ENCODE results near the gene INSIG1.

Gene INSIG1

DNA sequence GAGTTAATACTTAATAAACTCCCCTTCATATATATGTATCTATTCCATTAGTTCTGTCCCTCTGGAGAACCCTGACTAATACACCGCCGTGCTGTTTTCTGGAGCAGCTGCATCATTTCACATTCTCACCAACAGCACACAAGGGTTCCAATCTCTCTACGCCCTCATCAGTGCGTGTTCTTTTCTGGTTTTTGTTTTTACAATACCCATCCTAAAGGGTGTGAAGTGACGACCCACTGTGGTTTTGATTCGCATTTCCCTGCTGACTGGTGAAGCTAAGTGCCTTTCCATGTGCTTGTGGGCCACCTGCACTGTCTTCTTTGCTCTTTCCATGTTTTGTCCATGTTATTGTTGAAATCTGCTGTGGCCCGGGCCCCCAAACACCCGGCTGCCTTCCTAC, 11.0 kb upstream of the INSIG1 start:
- DNase-seq, result no peak

DNA sequence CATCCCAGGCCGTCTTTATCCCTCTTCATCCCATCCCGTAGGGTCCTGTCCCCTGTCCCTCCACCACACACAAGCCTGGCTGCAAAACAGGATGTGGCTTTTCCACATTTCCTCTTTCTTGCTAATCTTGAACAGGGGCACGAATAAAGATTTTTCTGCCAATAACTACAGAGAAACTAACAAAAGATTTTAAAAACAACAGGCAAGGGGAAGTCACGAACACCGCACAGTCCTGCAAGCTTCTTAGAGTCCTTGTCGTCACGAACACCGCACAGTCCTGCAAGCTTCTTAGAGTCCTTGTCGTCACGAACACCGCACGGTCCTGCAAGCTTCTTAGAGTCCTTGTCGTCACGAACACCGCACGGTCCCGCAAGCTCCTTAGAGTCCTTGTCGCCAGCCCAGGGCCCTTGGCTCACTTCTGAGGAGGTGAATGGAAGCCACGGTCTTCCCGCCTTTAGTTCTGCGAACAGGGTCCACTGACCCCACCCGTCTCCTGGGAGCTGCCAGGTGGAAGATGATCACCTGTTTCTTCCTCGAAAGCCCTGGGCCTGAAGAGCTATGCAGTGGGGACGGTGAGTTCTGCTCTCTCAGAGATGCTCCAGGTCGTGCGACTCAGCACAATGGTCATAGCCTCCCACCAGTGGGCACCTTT, 10.3 kb upstream of the INSIG1 start:
- DNase-seq, result no peak

DNA sequence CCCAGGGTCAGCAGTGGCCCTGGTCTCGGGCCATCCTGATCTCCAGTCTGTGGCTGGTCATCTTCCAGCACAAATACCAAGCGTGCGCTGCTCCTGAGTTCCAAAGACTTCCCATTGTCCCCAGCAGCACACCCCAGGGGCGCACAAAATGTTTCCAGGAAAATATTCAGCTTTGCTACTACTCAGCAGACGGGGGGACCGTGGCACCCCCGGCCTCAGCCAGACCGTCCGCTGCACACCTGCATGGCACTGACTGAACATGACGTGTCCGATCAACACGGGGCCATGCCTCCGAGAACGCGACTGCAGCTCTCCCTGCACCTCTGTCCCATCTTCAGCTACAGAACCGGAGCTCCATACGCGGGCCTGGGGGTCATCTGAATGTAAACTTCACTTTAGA, 9.6 kb upstream of the INSIG1 start:
- DNase-seq, result no peak

DNA sequence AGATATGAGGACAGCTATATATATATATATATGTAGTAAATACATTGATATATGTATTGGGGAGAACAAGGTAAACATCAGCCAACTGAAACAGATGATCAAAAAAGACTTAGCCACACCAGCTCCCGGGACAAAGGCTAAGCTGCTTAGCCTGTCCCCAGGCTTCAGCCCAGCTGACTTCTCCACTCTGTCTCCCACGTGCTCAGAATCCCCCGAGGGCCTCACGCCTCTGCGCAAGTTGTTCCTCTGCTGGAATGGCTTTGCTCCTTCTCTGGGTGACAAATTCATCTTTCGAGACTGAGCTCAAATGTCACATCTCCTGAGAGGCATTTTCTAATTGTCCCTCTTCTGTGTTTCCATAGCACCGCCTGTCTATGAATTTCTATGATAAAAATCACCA, 8.6 kb upstream of the INSIG1 start:
- DNase-seq, result no peak

DNA sequence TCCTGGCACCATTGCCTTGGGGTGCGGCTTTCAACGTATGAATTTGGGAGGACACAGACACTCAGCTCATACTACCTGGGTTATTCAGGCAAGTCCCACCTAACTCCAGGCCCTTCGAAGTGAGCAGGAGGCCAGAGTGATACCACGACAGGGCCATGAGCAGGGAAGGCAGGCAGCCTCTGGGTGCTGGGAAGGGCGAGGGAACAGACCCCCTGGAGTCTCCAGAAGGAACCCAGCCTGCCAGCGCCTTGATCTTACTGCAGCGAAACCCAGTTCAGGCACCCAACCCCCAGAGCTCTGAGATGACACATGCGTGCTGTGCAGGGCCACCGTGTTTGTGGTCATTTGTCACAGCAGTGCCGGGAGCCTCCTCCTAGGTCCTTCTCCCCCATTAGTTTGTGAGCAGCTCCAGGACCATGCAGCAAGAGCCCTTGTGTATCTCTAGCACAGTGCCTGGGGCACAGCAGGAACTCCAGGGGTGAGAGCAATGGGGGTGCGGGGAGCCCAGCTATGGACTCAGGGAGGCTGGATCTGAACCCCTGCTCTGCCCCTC, 7.7 kb upstream of the INSIG1 start:
- DNase-seq, result no peak

DNA sequence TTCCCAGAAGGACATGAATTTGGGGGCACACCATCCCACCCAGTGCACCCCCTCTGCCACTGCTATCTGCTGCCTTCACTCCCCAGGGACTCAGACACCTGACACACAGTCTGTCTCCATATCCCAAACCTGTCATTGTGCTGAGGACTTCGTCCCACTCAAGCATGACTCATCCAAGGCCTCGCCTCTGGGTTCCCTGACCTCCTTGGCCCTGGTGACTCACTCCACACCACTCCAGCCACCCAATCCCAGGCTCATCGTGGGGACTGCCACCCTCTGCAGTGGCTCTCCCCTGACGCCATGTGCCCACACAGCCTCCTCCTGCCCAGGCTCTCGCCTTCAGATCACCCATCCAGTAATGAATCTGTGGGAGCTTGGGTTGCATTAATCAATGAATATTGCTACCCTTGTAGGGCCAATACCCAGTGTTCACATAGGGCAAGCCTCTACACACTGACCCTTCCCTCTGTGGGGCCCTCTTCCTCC, 6.6 kb upstream of the INSIG1 start:
- DNase-seq, result no peak

DNA sequence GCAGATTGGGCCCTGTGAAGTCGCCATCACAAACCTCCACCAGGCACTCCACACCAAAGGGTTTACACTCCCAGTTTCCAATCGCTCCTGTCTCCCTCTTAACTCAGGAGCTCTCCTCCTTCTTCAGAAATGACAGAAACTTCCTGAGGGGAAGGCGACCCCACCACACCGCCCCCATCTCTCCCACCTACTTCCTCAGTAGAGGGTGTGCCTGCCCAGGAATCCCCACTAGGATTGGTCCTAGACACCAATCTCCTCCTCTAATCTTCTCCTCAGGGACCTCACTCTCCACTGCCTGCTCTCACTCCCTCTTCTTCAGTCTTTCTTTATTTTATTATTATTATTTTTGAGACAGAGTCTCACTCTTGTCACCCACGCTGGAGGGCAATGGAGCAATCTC, 5.9 kb upstream of the INSIG1 start:
- DNase-seq, result no peak

DNA sequence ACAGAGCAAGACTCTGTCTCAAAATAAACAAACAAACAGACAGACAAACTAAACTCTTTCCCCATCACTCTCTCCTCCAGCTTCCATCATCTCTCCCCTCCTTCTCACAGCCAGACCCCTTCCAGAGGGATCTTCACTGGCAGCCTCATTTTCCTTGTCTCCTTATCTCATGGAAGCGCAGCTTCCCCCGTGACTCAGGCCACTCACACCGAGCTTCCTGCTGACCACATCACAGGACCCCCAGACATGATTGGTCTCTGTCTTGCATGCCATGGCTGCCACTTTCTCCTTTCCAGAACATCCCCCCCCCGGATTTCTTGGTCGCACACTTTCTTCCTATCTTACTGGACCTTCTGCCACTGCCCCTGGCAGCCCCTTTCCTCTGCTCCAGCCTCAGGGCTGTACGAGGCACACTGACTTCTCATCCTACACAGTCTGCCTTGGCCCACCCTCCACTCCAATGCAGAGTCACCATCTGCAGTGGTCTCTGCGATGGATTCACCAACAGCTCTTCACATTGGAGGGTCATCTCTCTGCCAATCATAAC, 4.9 kb upstream of the INSIG1 start:
- DNase-seq, result no peak

DNA sequence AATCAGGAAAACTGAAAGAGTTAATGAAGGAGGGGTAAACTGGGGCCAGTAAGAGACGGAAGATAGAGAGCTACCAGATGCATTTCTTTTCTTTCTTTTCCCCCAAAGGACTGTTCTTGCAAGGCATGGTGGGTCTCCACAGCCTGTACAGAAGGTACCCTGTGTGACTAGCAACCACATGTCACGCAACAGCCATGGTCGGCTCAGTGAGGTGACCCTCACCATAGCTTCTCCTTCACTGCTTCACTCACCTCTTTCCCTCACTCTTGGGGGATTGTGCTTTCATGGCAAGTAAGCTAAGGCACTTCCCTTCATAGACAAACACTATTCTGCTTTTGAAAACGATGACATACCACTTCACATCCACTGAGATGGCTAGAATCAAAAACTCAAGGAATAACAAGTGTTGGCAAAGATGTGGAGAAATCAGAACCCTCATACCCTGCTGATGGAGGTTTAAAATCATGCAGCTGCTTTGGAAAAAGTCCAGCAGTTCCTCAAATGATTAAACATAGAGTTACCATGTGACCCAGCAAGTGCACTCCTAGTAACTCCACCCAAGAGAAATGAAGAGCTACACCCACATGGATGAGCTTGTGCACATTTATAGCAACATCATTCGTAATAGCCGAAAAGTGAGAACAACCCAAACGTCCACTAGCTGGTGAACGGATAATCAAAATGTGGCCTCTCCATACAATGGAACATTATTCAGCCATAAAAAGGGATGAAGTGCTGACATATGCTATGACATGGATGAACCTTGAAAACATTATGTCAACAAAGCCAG, 3.8 kb upstream of the INSIG1 start:
- DNase-seq, result no peak

DNA sequence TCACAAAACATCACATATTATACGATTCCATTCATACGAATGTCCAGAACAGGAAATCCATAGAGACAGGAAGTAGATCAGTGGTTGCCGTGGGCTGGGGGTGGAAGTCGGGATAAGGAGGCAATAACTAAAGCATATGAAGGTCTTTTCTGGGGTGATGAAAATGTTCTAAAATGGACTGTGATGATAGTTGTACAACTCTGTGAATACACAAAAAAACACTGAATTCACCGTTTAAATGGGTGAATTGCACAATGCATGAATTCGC, 3.2 kb upstream of the INSIG1 start:
- DNase-seq, result no peak

DNA sequence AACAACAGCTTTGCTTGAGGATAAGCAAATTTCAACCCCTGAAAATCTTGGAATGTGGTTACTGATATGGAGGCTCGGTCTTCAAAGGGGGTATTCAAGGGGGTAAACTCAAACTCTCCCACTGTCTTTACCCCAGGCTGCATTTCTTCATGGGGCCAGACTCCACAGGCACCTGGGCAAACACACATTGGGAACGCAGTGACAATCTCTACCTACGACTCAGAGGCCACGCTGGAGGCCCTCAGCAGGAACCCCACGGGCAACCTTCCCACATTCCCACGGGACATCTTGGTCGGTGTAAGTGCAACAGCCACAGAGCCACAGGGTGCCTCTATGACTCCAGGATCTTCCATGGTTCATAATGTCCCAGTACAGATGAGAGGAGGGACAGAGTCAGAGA, 2.2 kb upstream of the INSIG1 start:
- no peak for DNase-seq

DNA sequence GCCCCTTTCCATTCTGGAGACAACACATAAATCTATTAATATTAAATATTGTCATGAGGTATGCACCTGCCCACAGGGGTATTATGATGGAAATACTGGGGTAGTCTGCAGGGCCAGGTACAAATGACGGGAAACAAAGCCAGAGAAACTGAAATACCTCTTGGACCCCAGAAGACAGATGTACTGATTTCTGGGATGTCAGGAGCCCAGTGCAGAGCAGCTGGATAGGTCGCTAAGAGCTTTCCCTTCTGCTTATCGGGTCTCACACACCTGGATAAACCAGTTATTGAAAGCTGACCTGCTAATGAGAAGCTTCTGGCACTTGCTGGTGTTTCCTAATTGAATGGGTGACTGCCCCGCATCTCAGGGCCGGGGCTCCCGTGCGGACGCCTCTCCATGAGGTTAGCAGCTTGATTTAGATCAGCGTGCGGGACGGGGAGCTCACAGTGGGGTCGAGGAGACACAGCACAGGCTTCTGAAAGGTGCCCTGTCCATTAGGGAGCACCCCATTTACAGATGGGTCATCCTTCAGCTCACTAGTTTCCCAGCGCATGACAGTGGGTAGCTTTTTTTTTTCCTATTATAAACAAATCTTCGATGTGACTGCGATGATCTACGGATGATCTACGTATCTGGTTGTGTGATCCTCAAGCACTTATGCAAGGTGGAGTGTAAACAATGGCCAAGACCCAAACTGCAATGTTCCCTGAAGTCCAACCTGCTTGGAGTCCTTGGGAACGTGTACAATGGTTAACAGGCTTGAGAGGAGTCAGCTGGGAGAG, 1.5 kb upstream of the INSIG1 start:
- DNase-seq, result no peak

DNA sequence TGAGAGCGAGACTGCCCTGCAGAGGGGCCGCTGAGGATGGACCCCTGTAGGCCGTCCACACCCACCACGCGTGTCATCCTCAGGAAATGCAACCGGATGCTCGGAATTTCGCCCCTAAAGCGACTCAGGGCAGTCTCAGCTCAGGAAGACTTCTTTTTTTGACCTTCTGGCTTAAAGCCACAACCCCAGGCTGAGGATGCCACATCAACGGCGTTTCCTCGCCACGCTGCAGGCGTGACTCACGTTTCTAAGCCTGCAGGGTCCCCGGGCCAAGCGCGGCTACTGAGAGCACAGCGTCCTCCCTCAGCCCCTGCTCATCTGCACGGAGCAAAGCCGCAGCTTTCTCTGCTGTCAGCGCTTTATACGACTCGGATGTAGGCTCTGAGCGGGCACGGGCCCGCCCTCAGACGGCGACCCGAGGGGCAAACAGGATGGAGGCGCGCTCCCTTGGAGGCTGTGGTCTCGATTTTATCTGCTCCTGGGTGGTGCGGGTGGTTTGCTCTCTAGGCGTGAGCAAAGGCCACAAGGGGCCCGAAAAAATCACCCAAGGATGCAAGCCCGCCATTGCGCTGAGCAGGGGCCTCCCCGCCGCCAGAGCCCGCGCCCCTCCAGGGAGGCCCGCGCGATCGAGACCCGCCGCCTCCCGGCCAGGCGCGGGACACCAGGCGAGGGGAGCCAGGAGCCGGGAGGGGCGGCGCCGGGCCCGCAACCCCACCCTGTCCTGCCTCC, 726 bp upstream of the INSIG1 start:
- no peak for DNase-seq

DNA sequence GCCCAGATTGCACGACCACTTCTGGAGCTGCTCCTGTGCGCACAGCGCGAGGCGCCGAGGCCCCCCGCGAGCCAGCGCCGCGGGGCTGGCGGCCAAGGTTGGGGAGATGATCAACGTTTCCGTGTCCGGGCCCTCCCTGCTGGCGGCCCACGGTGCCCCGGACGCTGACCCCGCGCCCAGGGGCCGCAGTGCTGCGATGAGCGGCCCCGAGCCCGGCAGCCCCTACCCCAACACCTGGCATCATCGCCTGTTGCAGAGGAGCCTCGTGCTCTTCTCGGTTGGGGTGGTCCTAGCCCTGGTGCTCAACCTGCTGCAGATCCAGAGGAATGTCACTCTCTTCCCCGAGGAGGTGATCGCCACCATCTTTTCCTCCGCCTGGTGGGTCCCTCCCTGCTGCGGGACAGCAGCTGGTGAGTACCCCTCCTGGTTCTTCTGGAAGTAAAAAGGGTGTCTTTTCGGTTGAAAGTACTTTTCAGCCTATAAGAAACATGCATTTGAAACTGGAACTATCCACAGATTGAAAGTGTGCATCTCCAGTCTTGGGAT, 683 bp downstream of the INSIG1 start:
- no peak for DNase-seq

DNA sequence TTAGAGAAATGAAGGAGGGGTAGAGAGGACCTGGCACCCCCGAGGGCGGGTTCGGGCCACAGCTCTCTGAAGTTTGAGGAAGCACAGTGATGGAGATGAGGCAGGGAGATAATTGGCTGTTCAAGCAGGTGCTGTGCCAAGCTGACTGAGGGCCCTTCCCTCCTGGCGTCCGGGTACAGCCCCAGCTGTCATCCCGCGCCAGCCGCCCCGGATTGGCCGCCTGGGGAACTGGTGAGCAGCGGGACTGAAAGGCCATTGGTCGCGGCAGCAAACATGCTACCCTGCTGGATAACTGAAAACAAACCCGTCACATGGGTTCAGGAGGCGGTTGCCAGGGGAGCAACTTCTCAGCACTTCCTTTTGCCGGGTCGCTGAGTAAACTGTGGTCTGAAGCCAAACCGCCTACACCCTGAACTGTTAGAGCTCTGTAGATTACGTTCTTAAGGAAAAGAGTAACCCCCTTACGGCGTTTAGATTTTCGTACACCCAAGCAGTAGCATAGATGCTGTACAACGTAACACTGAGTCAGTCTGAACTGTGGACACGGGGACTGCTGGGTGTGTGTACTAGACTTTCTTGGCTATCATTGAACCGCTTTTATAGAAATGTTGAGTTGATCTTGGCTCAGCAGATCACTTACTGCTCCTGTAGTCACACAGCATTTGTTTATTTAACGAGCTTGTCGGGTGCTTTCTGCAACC, 1.3 kb downstream of the INSIG1 start:
- peak; percentile 88 for DNase-seq

DNA sequence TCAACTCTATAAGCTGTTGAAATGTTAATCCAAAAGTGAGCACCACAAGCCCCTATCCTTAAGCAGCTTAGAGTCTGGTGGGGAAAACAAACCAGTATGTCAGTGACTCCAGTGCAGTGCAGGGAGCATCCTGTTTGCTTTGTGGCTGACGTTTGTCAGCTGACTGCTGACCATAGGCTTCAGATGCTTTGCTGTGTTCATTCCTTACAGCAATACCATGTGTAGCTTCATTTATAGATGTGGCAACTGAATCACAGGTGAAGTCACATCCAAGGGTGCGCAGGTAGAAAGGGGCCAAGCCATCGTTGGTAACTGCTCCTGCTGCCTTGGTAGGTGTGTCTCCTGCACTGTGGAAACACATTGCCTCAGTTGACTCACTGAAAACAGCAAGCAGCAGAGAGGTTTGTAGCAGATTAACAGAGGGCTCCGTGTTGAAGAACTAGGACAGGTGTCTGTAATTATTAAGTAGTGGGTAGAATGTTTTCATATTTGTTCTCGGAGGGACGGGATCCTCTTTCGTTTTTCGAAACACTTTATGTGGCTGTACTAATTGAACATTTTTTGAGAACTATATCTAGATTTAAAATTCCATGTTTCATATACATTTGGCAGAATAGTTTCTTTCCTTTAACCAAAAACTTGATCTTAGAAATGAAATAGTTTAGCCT, 2.0 kb downstream of the INSIG1 start:
- no peak for DNase-seq

DNA sequence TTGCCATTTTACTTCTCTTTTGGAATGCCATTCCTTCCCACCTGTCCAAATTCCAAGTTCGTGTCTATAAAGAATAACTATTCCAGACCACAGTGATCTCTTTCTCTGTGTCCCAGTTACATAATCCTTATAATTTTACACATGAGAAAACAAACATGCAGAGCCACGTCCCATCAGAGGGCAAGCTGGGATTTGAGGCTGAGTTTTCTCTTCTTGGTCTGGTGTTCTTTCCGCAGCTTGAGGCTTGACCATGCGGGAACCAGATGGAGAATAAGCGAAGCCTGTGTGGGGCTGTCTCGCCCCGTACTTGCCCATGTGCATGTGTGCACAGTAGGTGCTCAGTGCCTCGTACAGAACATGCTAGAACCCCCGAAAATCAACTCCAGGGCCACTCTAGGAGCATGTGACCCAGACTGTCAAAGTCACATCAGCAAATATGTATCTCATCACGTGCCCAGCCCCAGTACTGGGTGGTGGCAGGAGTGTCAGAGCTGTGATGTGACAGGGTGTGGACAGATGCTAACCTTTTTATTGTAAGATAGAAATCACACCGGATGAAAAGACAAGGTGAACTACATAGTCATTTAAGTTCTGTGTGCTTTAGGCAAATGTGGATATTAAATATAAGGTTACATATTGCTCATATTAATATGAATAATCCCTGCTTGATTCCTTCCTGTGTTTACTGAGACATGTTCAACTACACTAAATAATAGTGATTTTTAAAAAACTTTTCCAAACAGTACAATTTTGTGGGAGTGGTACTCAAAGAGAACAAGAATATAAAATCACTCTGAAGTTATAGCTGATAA, 3.2 kb downstream of the INSIG1 start:
- no peak for DNase-seq

DNA sequence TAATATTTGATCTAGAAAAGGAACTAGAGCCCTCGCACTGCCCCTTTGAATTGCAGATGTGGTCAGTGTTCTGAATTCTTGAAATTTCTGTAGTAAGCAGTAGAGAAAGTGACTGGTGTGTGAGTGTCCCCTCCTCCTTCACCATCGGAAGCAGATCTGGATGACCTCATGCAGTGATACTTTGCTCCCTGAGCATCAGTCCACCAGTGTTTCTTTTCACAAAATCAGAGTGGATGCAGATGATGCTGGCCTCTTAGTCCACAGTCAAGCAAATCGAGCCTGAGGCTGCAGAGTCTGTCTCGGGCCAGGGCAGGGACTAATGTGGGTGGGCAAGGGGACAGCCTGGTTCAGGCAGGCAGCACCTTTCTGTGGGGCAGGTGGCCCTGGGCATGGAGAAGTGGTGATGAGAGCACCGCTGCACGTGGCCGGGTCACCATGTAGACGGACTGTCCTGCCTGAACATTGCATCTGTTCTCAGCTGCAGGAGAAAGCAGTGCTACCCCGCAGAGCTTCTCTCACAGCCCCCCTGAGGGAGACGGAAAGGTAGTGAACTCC, 5.4 kb downstream of the INSIG1 start:
- no peak for DNase-seq

DNA sequence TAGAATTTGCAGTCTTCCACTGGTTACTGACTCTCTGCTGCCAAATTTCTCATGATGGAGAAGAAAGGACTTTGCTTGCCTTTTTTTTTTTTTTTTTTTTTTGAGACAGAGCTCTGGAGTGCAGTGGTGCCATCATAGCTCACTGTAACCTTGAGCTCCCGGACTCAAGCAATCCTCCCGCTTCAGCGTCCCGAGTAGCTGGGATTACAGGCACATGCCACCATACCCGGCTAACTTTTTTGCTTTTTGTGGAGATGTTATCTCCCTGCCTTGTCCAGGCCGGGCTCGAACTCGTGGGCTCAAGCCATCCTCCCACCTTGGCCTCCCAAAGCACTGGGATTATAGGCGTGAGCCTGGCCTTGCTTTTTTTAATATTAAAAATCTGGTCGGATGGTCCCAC, 6.2 kb downstream of the INSIG1 start:
- DNase-seq, result no peak
